Psoas muscle (tissue), 8 donors: ENCODE results near the gene VKORC1. TPM values are rescaled to one million over a fixed set of nuclear protein-coding genes. Genes with fewer than 3 reads are reported as not detected.

Experiments
- ATAC-seq, 4 donors: fragments of 200-7000 bp; cut with Tn5 transposase; one replicate each; pipeline ENCODE4 v1.9.1; 2020; ENCODE audit warnings: moderate library complexity in 3 of 4, mild to moderate bottlenecking in 2 of 4
- DNase-seq, 2 donors: peaks; one replicate each; pipeline ENCODE4 v3.0.0-alpha.2; 2020
- H3K27ac ChIP-seq: fragments of 200-600 bp; one replicate; pipeline ENCODE4 v1.8.0; 2022
- H3K27me3 ChIP-seq, 3 donors: fragments of 200-600 bp in 1 of 3; one replicate each; pipeline versions ENCODE4 v1.6.1 to v1.8.0; 2013 to 2022; ENCODE audit warnings: low read length in 2 of 3, mild to moderate bottlenecking in 2 of 3, moderate library complexity in 1 of 3; ENCODE audit not compliant: insufficient read depth in 3 of 3
- H3K36me3 ChIP-seq, 2 donors: fragments of 200-600 bp in 1 of 2; one replicate each; pipeline versions ENCODE4 v1.6.1 to v1.8.0; 2013 to 2022; ENCODE audit warnings: low read depth in 1 of 2, mild to moderate bottlenecking in 1 of 2, moderate library complexity in 1 of 2; ENCODE audit not compliant: insufficient read depth in 1 of 2
- H3K4me1 ChIP-seq: fragments of 200-600 bp; one replicate; pipeline ENCODE4 v1.8.0; 2022
- H3K4me3 ChIP-seq: fragments of 200-600 bp; one replicate; pipeline ENCODE4 v1.8.0; 2022; ENCODE audit warnings: mild to moderate bottlenecking
- H3K9me3 ChIP-seq: fragments of 200-600 bp; one replicate; pipeline ENCODE4 v1.8.0; 2022
- WGBS, 3 donors: extraction: QIAGEN DNeasy Blood & Tissue Kit; methylation state at CpG; one replicate each; pipeline versions ENCODE4 v1.1.6 to v1.1.7; 2013; 5-methylcytosine and 5-hydroxymethylcytosine counted together
- intact Hi-C, 2 donors: fragments of 100-400 bp; cut with DNase I; formaldehyde crosslinking; loops; one replicate each; pipeline versions ENCODE4 v1.11.0 to v1.14.2; 2022
- polyA plus RNA-seq, 3 donors: library from polyadenylated mRNA; stranded (reverse); fragments of 200-250 nt; gene quantifications; one replicate each; pipeline ENCODE4 v1.2.3, GENCODE V29; 2013
- total RNA-seq, 4 donors: library from RNA; stranded (reverse); fragmentation: NEBNext Ultra II Directional in 2 of 4; extraction: Animal tissue kit (Norgen Biotek cat#: 25700) in 2 of 4; gene quantifications; one replicate each; pipeline versions ENCODE4 v1.2.1 to v1.2.4, GENCODE V29; 2021 to 2023
- TF ChIP-seq, protein P1 (sequence below): fragments of 200-600 bp; IDR thresholded peaks from one replicate; pipeline ENCODE4 v1.8.0; 2022; ENCODE audit warnings: antibody characterized with exemption
- donor health status: healthy with polysubstance abuse.
- donor health status: DM: no; HTN: no; CAD: no; lungs with moderate emphysema.
- donor health status: Bipolar disorder and iron deficiency.
- donor health status: healthy.
- donor health status: DM: yes; HTN: yes; CAD: no.
- donor health status: DM: no; HTN: no; CAD: no.
- donor health status: DM: no; HTN: no; CAD: no.
- donor health status: DM: yes; HTN: yes; CAD: no.

Gene VKORC1
- total and polyA plus RNA-seq, 7 donors = 13.3 to 57.0 (median 17.8) TPM

DNA sequence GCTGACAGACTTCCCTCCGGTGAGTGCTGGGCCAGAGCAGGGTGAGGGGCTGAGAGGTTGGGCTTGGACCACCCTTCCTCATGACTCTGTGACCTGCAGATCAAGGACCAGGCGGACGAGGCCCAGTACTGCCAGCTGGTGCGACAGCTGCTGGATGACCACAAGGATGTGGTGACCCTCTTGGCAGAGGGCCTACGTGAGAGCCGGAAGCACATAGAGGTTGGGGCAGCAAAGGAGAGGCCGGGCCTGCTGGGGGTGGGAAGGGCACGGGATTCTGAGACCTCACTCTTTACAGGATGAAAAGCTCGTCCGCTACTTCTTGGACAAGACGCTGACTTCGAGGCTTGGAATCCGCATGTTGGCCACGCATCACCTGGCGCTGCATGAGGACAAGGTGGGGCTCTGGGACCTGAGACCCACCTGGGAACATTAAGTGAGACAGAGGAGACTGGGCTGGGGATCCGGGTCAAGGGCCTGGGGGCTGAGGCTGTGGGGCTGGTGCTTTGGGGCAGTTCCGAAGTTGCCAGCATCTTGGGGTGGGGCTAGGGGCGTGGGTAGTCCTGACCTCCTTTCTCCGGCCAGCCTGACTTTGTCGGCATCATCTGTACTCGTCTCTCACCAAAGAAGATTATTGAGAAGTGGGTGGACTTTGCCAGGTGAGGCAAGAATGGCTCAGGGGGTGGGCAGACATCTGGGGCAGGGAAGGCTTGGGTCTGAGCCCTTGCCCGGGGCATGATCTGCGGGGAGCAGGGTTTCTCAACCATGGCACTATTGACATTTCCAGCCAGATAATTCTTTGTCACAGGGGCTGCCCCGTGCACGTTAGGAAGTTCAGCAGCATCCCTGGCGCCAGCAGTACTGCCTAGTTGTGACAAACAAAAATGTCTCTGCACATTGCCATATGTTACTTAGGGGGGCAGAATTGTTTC is 15.8 kb upstream of the VKORC1 start:
- no peaks in the 10 kb centered on the region for H3K27me3 ChIP-seq
- WGBS, 3 donors = 63 to 72% (median 65%) methylated on average over 26 of the region's 26 CpGs
- DNase-seq (no peak), ATAC-seq (peak in 3 of 4 donors; percentile 3 to 23 (median 15))
- no peaks in the 10 kb centered on the region for H3K9me3 ChIP-seq
- peaks cover 2 to 29% of the 10 kb centered on the region in 2 donors for H3K36me3 ChIP-seq
- TF ChIP-seq, protein P1, sequence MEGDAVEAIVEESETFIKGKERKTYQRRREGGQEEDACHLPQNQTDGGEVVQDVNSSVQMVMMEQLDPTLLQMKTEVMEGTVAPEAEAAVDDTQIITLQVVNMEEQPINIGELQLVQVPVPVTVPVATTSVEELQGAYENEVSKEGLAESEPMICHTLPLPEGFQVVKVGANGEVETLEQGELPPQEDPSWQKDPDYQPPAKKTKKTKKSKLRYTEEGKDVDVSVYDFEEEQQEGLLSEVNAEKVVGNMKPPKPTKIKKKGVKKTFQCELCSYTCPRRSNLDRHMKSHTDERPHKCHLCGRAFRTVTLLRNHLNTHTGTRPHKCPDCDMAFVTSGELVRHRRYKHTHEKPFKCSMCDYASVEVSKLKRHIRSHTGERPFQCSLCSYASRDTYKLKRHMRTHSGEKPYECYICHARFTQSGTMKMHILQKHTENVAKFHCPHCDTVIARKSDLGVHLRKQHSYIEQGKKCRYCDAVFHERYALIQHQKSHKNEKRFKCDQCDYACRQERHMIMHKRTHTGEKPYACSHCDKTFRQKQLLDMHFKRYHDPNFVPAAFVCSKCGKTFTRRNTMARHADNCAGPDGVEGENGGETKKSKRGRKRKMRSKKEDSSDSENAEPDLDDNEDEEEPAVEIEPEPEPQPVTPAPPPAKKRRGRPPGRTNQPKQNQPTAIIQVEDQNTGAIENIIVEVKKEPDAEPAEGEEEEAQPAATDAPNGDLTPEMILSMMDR = no peak
- H3K4me3 ChIP-seq = peak overlapping the region; percentile 86
- H3K27ac ChIP-seq = peak overlapping the region; percentile 90
- peaks cover 32% of the 10 kb centered on the region for H3K4me1 ChIP-seq
- intact Hi-C loops = no loop called here

DNA sequence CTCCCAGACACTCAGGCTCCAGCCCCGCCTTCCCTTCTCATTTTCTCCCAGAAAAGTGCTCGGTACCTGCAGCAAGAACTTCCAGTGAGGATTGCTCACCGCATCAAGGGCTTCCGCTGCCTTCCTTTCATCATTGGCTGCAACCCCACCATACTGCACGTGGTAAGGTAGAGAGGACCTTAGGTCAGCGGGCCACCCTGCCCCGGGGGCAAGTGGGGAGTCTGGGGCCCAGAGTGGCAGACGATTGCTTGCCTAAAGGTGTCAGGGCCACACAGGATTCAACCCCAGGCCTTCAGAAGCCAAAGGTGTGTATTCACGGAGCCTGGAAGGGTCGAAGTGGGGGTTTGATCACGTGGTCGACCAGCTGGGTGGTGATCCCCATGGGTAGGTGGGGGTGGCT is 15.0 kb upstream of the VKORC1 start:
- Histone ChIP-seq H3K4me1 (peaks cover 32% of the 10 kb centered on the region), H3K27me3 (no peaks in the 10 kb centered on the region), H3K27ac (peak overlapping the region; percentile 90), H3K36me3 (peaks cover 2 to 29% of the 10 kb centered on the region in 2 donors), H3K9me3 (no peaks in the 10 kb centered on the region), H3K4me3 (peak overlapping the region; percentile 86)
- intact Hi-C loops = loop anchor here (5.0 kb wide), 2 partner anchors 33 to 343 kb away; no protein-coding TSS in a partner anchor
- DNase-seq (no peak), ATAC-seq (no peak)
- WGBS, 3 donors = 74 to 84% (median 75%) methylated on average over 12 of the region's 12 CpGs
- TF ChIP-seq, protein P1 = no peak

DNA sequence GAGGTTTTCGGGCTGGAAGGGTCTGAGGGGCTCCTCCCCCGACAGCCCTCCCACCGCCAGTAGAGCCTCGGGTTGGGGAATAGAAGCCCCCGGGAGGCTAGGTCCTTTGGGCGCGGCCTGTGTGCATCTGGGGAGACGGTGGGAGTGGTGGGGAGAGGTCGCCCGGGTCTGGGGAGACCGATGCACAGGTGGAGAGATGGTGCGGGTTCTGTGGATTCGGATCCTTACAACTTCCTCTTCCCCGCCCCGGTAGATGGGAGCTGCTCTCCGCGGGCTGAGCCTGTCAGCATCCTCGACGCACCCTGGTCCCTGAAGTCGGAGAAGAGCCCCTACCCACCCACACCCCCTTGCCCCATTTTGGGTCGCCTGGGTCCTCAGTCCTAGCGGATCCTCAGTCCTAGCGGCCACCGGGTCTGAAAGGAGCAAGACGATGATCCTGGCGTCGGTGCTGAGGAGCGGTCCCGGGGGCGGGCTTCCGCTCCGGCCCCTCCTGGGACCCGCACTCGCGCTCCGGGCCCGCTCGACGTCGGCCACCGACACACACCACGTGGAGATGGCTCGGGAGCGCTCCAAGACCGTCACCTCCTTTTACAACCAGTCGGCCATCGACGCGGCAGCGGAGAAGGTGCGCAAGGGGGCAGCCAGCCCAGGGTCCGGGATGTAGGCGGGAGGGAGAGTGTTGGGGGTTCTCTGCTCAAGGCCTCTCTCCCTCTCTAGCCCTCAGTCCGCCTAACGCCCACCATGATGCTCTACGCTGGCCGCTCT is 14.4 kb upstream of the VKORC1 start:
- TF ChIP-seq, protein P1 = no peak
- no peak for DNase-seq
- H3K4me1 ChIP-seq = peaks cover 32% of the 10 kb centered on the region
- ATAC-seq = no peak
- peak overlapping the region; percentile 86 for H3K4me3 ChIP-seq
- peak overlapping the region; percentile 90 for H3K27ac ChIP-seq
- H3K36me3 ChIP-seq = peaks cover 2 to 29% of the 10 kb centered on the region in 2 donors
- H3K9me3 ChIP-seq = no peaks in the 10 kb centered on the region
- WGBS, 3 donors = 34 to 39% (median 37%) methylated on average over 51 to 57 of the region's 57 CpGs
- no peaks in the 10 kb centered on the region for H3K27me3 ChIP-seq
- intact Hi-C loops = loop anchor here (5.0 kb wide), 2 partner anchors 33 to 343 kb away; no protein-coding TSS in a partner anchor

DNA sequence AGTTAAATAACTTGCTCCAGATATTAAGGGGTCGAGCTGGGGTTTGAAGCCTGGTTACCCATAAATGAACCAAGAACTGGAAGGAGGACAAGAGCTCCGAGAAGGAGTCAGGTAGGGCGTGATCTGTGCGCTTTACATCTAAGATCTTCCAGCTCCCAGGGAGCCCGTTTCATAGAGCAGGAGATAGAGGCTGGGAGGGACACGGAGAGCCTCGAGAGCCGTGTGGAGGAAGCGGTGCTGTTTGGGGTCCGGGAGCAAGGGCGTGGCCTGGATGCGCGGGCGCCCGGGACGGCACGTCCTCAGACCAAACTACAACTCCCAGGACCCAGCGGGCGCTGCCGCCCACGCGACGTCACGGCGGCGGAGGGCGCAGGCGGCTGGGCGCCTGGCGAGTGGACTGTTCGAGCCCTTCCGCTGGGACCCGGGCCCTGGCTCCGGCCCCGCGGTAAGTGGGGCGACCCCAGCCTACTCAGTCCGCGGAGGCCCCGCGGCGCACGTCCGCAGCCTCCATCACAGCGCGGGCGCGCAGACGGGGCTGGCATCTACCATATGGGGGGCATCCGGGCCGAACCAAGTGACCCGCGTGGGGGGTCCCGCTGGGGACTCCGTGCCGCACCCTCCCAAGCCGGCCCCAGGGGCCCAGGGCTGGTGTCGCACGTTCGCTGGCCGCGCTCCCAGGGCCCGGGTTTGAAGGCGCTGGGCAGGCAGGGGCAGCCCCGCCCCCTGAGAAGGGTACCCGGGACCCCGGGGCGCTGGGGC is 13.6 kb upstream of the VKORC1 start, which contains the start of gene BCKDK:
Gene BCKDK (plus strand): TSS at position 352 of the 759 bp plus-strand sequence. CDS start 838 bp downstream, outside the sequence.
- no peaks in the 10 kb centered on the region for H3K9me3 ChIP-seq
- intact Hi-C loops = loop anchor here (5.0 kb wide), 2 partner anchors 34 to 344 kb away; no protein-coding TSS in a partner anchor
- H3K4me3 ChIP-seq = peak within 1 kb of the TSS; percentile 86
- DNase-seq = peak; percentile 85 to 86
- peaks cover 32% of the 10 kb centered on the region for H3K4me1 ChIP-seq
- TF ChIP-seq, protein P1 = no peak
- peaks cover 2 to 29% of the 10 kb centered on the region in 2 donors for H3K36me3 ChIP-seq
- WGBS, 3 donors = 3 to 4% (median 3%) methylated on average over 62 to 68 of the region's 68 CpGs
- H3K27me3 ChIP-seq = no peaks in the 10 kb centered on the region
- ATAC-seq = peak; percentile 62 to 74 (median 69)
- peak within 1 kb of the TSS; percentile 90 for H3K27ac ChIP-seq
